HepG2 (cell line): ENCODE results near the gene NDUFB5. TPM values are rescaled to one million over a fixed set of nuclear protein-coding genes. Genes with fewer than 3 reads are reported as not detected.
A peak's percentile ranks its signal among the peaks of the same experiment; 100 is the strongest.

Experiments used
- AHR ChIP-seq: IDR thresholded peaks from 2 replicates; pipeline ENCODE4 v1.6.1; 2018; ENCODE audit warnings: missing genetic modification reagents, missing compliant biosample characterization
- CCDC6 ChIP-seq: sonication (generic); formaldehyde crosslinking; IDR thresholded peaks from 2 replicates; pipeline ENCODE4 v1.8.1; 2022; ENCODE audit warnings: mild to moderate bottlenecking, missing genetic modification reagents, moderate library complexity
- DPF2 ChIP-seq: sonication (generic); formaldehyde crosslinking; IDR thresholded peaks from 2 replicates; pipeline ENCODE4 v1.4.0; 2020; ENCODE audit warnings: mild to moderate bottlenecking, low read depth, missing genetic modification reagents, borderline replicate concordance
- EZH2 ChIP-seq: conservative IDR thresholded peaks from 2 replicates; pipeline ENCODE4 v1.6.1; 2012; ENCODE audit warnings: mild to moderate bottlenecking, low read depth, low read length, moderate library complexity
- FOXC1 ChIP-seq: sonication (generic); formaldehyde crosslinking; IDR thresholded peaks from 2 replicates; pipeline ENCODE4 v1.8.0; 2022; ENCODE audit warnings: mild to moderate bottlenecking, missing genetic modification reagents, borderline replicate concordance
- HMG20B ChIP-seq: conservative IDR thresholded peaks from 2 replicates; pipeline ENCODE4 v1.6.1; 2016; ENCODE audit warnings: missing genetic modification reagents, missing compliant biosample characterization
- JUN ChIP-seq: sonication (generic); formaldehyde crosslinking; IDR thresholded peaks from 2 replicates; pipeline ENCODE4 v1.4.0; 2020; ENCODE audit warnings: mild to moderate bottlenecking, missing genetic modification reagents
- KMT2B ChIP-seq: IDR thresholded peaks from 2 replicates; pipeline ENCODE4 v1.6.1; 2016; ENCODE audit warnings: missing genetic modification reagents, missing compliant biosample characterization
- MEIS1 ChIP-seq: sonication (generic); formaldehyde crosslinking; IDR thresholded peaks from 2 replicates; pipeline ENCODE4 v1.9.0; 2021; ENCODE audit warnings: mild to moderate bottlenecking, missing genetic modification reagents, moderate library complexity, borderline replicate concordance
- NCOA1 ChIP-seq: sonication (generic); formaldehyde crosslinking; IDR thresholded peaks from 2 replicates; pipeline ENCODE4 v1.9.0; 2021; ENCODE audit warnings: missing genetic modification reagents
- NCOA5 ChIP-seq: sonication (generic); formaldehyde crosslinking; IDR thresholded peaks from 2 replicates; pipeline ENCODE4 v1.4.0; 2020; ENCODE audit warnings: missing genetic modification reagents
- REL ChIP-seq: sonication (generic); formaldehyde crosslinking; conservative IDR thresholded peaks from 2 replicates; pipeline ENCODE4 v1.8.0; 2022; ENCODE audit warnings: mild to moderate bottlenecking, missing genetic modification reagents, moderate library complexity
- SIX4 ChIP-seq: sonication (generic); formaldehyde crosslinking; IDR thresholded peaks from 2 replicates; pipeline ENCODE4 v1.4.0; 2020; ENCODE audit warnings: missing genetic modification reagents
- SMYD3 ChIP-seq: sonication (generic); formaldehyde crosslinking; IDR thresholded peaks from 2 replicates; pipeline ENCODE4 v1.8.1; 2023; ENCODE audit warnings: mild to moderate bottlenecking, missing genetic modification reagents
- SNRNP70 ChIP-seq: fragments of 200-400 bp; formaldehyde crosslinking; IDR thresholded peaks from 2 replicates; pipeline ENCODE4 v1.6.1; 2017; ENCODE audit warnings: mild to moderate bottlenecking, low read depth, low read length, moderate library complexity
- STAT5B ChIP-seq: sonication (generic); formaldehyde crosslinking; IDR thresholded peaks from 2 replicates; pipeline ENCODE4 v1.4.0; 2020; ENCODE audit warnings: missing genetic modification reagents
- ZKSCAN5 ChIP-seq: sonication (generic); formaldehyde crosslinking; IDR thresholded peaks from 2 replicates; pipeline ENCODE4 v1.5.1; 2020; ENCODE audit warnings: mild to moderate bottlenecking, missing genetic modification reagents
- ZNF225 ChIP-seq: sonication (generic); formaldehyde crosslinking; IDR thresholded peaks from 2 replicates; pipeline ENCODE4 v1.4.0; 2020; ENCODE audit warnings: mild to moderate bottlenecking, missing genetic modification reagents
- ZNF234 ChIP-seq: sonication (generic); formaldehyde crosslinking; conservative IDR thresholded peaks from 2 replicates; pipeline ENCODE4 v1.5.1; 2020; ENCODE audit warnings: mild to moderate bottlenecking, missing genetic modification reagents
- ZNF496 ChIP-seq: sonication (generic); formaldehyde crosslinking; IDR thresholded peaks from 2 replicates; pipeline ENCODE4 v1.8.1; 2023; ENCODE audit warnings: mild to moderate bottlenecking, moderate library complexity, missing genetic modification reagents; ENCODE audit not compliant: insufficient replicate concordance
- ZNF556 ChIP-seq: sonication (generic); formaldehyde crosslinking; IDR thresholded peaks from 2 replicates; pipeline ENCODE4 v1.4.0; 2020; ENCODE audit warnings: mild to moderate bottlenecking, missing genetic modification reagents, borderline replicate concordance
- ZSCAN22 ChIP-seq: sonication (generic); formaldehyde crosslinking; IDR thresholded peaks from 2 replicates; pipeline ENCODE4 v1.4.0; 2020; ENCODE audit warnings: mild to moderate bottlenecking, missing genetic modification reagents
- polyA plus RNA-seq, 8 experiments: library from polyadenylated mRNA; depleted of rRNA in 3 of 8; stranded (reverse) in 7 of 8; unstranded in 1 of 8; fragments of >200 nt; fragmentation: Illumina TruSeq in 4 of 8; extraction: Trizol in 4 of 8; gene quantifications; 2 replicates each; pipeline versions ENCODE4 v1.2.1 to v1.2.3, GENCODE V29; 2011 to 2016; ENCODE audit warnings: low read depth in 4 of 8, missing spikeins in 1 of 8, mixed read lengths in 1 of 8; ENCODE audit not compliant: insufficient read depth in 1 of 8
- total RNA-seq, 5 experiments: library from RNA; depleted of rRNA; stranded (reverse); fragments of >200 nt; fragmentation: Illumina TruSeq; extraction: Trizol; gene quantifications; 2 replicates each; pipeline ENCODE4 v1.2.3, GENCODE V29; 2016; ENCODE audit warnings: low read depth in 1 of 5
- TF ChIP-seq, protein P1 (sequence below): sonication (generic); formaldehyde crosslinking; IDR thresholded peaks from 2 replicates; pipeline ENCODE4 v1.4.0; 2020; ENCODE audit warnings: missing genetic modification reagents
- TF ChIP-seq, protein P2 (sequence below): IDR thresholded peaks from 2 replicates; pipeline ENCODE4 v1.6.1; 2012; ENCODE audit warnings: low read depth, low read length, improper control_type of control experiment

The NDUFB5 gene
- total and polyA plus RNA-seq, 2 of the 13 experiments (the other 11 are each of a cell fraction or from before 2014, with no cell fraction given) = 43.3 to 120 TPM

DNA sequence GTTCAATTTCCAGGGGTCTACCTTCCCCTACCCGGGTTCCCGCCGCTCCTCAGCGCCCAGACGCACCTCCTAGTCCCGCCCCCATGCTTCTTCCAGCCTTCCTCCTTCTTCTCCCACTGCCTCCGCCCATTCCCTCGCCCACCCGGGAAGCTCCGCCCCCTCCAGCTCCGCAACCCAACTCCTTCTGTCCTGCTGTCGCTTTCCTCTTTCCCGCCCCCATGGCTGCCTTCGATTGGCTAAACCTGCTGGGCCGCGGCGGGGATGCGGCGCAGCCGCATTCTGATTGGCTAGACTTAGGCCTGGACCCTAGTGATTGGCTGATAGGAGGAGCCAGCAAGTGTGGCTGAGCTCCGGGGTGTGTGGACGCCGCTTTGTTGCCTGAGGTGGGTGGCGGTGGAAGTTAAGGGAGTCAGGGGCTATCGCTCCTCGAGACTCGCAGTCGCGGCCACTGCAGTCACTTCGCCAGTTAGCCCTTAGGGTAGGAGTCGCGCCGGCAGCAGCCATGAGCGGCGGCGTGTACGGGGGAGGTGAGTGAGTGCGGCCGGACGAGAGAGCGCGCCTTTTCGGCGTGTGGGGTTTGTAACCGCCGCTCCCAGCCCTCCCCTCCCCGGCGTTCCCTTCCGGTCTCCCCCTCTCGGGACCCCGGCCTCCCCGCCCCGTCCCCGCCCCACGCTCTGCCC is 41.9 kb upstream of the NDUFB5 start, which contains the start of gene ACTL6A (continued):
- no peak for TF ChIP-seq JUN (CRISPR knock-in tag)
- no peak for TF ChIP-seq ZNF496
- TF ChIP-seq, protein P1, sequence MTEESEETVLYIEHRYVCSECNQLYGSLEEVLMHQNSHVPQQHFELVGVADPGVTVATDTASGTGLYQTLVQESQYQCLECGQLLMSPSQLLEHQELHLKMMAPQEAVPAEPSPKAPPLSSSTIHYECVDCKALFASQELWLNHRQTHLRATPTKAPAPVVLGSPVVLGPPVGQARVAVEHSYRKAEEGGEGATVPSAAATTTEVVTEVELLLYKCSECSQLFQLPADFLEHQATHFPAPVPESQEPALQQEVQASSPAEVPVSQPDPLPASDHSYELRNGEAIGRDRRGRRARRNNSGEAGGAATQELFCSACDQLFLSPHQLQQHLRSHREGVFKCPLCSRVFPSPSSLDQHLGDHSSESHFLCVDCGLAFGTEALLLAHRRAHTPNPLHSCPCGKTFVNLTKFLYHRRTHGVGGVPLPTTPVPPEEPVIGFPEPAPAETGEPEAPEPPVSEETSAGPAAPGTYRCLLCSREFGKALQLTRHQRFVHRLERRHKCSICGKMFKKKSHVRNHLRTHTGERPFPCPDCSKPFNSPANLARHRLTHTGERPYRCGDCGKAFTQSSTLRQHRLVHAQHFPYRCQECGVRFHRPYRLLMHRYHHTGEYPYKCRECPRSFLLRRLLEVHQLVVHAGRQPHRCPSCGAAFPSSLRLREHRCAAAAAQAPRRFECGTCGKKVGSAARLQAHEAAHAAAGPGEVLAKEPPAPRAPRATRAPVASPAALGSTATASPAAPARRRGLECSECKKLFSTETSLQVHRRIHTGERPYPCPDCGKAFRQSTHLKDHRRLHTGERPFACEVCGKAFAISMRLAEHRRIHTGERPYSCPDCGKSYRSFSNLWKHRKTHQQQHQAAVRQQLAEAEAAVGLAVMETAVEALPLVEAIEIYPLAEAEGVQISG (CRISPR knock-in tag) = peak; percentile 57; the same call in 1 of the 2 replicates
- no peak for TF ChIP-seq ZSCAN22 (CRISPR knock-in tag)
- no peak for TF ChIP-seq NCOA5 (CRISPR knock-in tag)
- TF ChIP-seq SNRNP70 = no peak
- TF ChIP-seq HMG20B (CRISPR knock-in tag) = no peak
- TF ChIP-seq, protein P2, sequence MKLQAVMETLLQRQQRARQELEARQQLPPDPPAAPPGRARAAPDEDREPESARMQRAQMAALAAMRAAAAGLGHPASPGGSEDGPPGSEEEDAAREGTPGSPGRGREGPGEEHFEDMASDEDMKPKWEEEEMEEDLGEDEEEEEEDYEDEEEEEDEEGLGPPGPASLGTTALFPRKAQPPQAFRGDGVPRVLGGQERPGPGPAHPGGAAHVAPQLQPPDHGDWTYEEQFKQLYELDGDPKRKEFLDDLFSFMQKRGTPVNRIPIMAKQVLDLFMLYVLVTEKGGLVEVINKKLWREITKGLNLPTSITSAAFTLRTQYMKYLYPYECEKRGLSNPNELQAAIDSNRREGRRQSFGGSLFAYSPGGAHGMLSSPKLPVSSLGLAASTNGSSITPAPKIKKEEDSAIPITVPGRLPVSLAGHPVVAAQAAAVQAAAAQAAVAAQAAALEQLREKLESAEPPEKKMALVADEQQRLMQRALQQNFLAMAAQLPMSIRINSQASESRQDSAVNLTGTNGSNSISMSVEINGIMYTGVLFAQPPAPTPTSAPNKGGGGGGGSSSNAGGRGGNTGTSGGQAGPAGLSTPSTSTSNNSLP = no peak
- 0 out of 2 replicates have a peak, but pooled peaks have one; percentile 13 for TF ChIP-seq SIX4 (CRISPR knock-in tag)
- TF ChIP-seq NCOA1 (CRISPR knock-in tag) = no peak
- 0 out of 2 replicates have a peak, but pooled peaks have one; percentile 15 for TF ChIP-seq SMYD3 (CRISPR knock-in tag)
- peak; percentile 69; the same call in 1 of the 2 replicates for TF ChIP-seq AHR (CRISPR knock-in tag)
- TF ChIP-seq CCDC6 = 0 out of 2 replicates have a peak, but pooled peaks have one; percentile 35
- 0 out of 2 replicates have a peak, but pooled peaks have one; percentile 8 for TF ChIP-seq MEIS1 (CRISPR knock-in tag)
- no peak for TF ChIP-seq STAT5B
- no peak for TF ChIP-seq EZH2
- TF ChIP-seq ZNF225 = no peak
- no peak for TF ChIP-seq REL (CRISPR knock-in tag)
- no peak; the same call in 1 of the 2 replicates for TF ChIP-seq ZNF234 (CRISPR knock-in tag)
- TF ChIP-seq FOXC1 (CRISPR knock-in tag) = peak; percentile 56; the same call in 1 of the 2 replicates
- no peak for TF ChIP-seq DPF2
- TF ChIP-seq ZKSCAN5 = 0 out of 2 replicates have a peak, but pooled peaks have one; percentile 47
- peak; percentile 91 for TF ChIP-seq KMT2B
- 0 out of 2 replicates have a peak, but pooled peaks have one; percentile 34 for TF ChIP-seq ZNF556 (CRISPR knock-in tag)
